Occipital lobe (tissue), 2 donors: Measurements from ENCODE around the gene C1orf105. TPM values are rescaled to one million over a fixed set of nuclear protein-coding genes. Genes with fewer than 3 reads are reported as not detected.

Experiments used
- DNase-seq: peaks from one replicate; lab custom pipeline; 2025; lab: John Stamatoyannopoulos, UW
- total RNA-seq: library from RNA; depleted of rRNA; stranded (reverse); fragments of >200 nt; gene quantifications from one replicate; pipeline ENCODE4 v1.2.3, GENCODE V29; 2014

Gene C1orf105
- total RNA-seq, 1 donor from 2014 or later, result not detected

DNA sequence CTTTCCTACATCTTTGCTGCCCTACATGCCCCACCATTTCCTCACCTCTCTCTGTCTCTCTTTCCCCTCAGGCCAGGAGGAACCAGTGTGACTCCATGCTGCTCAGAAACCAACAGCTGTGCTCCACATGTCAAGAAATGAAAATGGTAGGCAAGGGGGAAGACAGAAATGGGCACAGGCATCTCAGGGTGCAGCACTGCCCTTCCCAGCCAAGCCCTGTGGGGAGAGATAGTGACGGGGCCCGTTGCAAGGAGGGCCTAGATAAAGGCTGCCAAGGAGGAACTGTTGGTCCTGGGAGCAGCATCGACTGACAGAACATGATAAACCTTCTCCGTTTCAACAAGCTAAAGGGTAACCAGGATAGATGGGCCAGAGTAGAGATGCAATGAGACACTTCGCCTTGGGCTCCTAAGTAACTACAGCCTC is 35.9 kb downstream of the C1orf105 start:
- no peak for DNase-seq

DNA sequence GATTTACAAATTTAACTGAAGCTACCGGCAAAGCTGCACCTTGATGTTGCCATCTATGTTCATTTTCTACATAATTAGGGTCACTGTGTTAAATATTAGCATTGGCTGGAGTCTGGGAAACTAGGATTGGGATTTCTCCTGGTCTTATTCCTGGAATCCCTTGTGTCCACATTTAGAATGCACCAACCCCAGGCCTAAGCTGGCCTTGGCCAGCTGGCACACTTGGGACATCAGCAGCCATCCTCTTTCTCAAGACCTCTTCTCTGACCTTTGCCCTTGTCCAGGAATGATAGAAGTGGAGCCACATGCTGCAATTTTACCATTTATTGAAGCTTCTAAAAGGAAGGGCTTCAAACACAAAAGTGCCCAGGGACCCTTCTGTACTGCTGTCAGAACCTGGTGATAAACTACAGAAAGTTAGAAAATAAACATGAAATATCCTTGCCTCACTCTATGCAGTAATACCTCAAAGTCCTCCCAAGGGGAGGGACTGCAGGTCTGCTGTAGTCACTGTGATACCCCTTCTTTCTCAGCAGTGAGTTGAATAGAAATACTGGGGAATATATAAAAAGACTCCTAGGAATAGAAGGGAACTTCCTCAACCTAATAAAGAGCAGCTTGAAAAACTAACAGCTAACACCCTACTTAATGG is 37.1 kb downstream of the C1orf105 start:
- no peak for DNase-seq

DNA sequence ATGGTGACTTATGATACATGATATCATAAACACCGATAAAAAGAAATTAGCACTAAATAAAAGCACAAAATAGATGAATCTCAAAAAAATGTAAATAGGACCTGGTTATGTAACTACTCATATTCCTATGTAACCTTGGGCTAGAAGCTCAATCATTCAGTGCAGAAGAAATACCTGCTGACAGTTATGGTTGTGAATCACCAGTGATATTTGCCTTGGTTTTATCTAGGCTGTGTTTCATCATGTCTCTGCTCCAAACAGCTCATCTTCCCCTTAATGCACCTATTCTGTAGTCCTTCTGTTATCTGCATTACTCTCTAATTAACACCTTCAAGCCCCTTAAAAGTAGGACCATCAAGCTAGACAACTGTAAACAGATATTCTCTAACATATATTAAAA is 39.7 kb downstream of the C1orf105 start:
- DNase-seq, result no peak

DNA sequence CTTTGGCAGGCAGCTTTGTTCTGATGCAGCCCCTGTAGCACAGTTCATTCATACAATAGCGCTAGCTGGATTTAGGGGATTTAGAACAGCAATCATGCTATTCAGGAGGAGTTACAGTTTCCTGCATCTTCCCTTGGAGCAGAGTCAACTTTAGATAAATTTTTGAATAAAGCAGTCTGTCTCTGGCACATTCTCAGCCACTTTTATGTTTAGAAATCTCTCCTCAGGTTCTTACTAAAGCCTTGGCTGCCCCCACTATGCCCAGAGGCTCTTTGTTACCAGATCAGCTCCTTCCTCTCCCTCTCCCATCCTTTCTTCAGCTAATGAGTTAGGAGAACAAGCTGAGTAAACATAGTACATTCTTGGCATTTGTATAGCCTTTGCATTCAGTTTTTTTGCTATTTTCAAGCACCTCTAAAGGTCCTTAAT is 40.4 kb downstream of the C1orf105 start:
- no peak for DNase-seq

DNA sequence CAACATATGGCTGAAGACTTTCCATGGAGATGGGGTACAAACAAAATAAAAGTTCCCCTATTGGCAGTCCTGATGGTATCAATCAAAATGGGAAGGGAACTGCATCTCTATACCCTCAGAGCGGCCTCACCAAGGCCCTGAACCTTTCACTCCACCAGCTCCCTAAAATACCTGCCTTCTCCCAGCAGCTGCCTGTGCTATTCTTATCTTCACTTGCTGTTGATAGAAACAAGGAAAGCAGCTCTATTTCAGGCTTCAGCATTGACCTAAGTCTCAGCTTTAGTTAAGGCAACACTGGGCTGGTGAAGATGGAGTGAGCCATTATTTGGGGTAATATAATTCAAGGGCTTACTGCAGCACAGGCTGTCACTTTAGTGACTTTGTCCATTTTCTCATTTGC is 45.1 kb downstream of the C1orf105 start:
- no peak for DNase-seq

- DNase-seq, result no peak
These were observed 46.4 kb downstream of the C1orf105 start for GRCh38 chr1:172466795-172467407.

- DNase-seq, result no peak
These were observed 47.0 kb downstream of the C1orf105 start for GRCh38 chr1:172467446-172467845.

DNA sequence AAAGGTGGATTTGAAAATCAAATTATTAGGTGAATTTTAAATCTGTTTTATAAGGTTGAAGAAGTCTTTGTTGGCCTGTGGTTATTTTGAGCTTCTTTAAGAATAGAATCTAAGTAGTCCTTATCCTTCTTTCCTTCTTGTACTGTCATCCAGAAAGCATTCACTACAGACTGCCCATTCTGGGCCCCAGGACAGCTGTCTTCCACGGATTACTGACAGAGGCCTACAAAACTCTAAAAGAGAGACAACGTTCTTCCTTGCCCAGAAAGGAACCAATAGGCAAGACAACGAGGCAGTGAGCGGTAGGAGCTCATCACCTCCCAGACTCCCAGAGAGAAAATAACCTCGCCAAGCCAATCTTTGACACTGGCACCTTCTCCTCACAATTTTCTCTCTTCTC is 47.8 kb downstream of the C1orf105 start:
- DNase-seq, result no peak

DNA sequence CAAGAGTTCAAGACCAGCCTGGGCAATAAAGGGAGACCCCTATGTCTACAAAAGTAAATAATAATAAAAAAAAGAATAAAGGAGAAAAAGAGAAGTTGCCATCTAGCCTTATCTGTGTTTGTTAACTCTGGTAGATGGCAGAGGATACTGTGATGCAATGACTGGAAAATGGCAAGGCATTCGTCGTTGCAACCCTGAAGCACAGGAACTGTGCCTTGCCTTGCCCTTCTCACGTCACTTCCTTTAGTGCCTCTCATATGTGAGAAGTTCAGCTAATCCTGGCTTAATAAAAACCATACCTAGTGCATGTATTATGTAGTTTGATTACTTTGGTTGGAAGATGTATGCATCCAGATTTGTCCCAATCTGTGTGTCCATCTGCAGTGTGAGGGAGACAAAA is 49.2 kb downstream of the C1orf105 start:
- DNase-seq, result no peak

- no peak for DNase-seq
These were observed 49.7 kb downstream of the C1orf105 start for GRCh38 chr1:172470149-172470548.

DNA sequence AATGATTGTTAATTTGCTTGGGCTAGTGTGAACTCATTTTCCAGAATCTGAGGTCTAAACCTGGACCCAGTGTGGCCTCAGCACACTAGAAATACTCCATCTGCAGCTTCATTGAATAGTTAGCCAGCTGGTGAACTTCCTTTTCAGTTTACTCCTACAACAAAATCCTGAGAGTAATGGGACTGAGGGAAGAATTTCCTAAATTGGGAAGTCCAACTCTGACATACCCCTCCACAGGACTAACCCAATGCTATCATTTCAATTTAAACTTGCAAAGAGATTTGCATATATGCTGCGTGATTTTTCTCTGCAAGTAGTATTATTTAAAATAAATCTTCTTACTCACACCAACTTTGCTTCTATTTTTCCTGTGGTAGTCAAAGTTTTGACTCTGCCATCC is 51.2 kb downstream of the C1orf105 start:
- no peak for DNase-seq

- no peak for DNase-seq
These were observed 52.0 kb downstream of the C1orf105 start for GRCh38 chr1:172472495-172472894.

- no peak for DNase-seq
These were observed 52.8 kb downstream of the C1orf105 start for GRCh38 chr1:172473302-172473701.

DNA sequence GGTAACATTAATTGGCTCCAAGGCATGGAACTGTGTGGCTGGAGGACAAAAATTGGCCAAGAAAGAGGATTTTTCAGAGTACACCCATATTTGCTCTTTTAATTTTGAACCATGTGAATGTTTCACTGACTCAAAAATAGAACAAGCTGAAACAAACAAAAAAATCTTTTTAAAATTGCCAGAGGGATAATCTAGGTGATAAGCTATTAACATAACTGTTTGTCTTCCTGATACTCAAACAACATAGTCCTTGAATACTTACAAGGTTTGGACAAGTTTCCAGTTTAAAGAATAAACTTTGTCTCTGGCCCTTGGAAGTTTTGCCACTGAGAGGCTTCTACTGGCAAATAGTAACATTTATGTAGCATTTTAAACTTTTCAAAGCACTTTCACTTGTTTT is 53.4 kb downstream of the C1orf105 start:
- no peak for DNase-seq

- DNase-seq, result no peak
These were observed 55.8 kb downstream of the C1orf105 start for GRCh38 chr1:172476218-172476811.

GRCh38 chr1:172477216-172477615 is 56.7 kb downstream of the C1orf105 start:
- DNase-seq, result no peak

DNA sequence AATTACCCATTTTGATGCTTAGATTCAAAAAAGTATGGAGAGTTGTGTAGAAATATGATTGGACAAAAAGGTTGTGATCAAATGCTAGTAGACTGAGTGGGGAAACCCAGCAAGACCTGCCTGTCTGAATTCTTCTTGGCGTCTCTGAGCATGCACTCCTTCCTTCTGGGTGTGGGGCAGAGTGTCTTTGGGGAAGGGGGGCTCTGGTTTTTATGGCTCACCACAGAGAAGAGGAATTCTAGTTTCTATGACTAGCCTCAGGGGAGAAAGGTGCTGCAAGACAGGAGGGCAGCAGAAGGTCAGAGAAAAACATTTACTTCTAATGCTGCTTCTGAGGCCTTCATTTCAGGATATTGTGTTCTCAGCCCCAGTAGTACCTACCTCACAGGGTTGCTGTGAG is 57.3 kb downstream of the C1orf105 start:
- no peak for DNase-seq

GRCh38 chr1:172478485-172478884 is 58.0 kb downstream of the C1orf105 start:
- DNase-seq, result no peak

DNA sequence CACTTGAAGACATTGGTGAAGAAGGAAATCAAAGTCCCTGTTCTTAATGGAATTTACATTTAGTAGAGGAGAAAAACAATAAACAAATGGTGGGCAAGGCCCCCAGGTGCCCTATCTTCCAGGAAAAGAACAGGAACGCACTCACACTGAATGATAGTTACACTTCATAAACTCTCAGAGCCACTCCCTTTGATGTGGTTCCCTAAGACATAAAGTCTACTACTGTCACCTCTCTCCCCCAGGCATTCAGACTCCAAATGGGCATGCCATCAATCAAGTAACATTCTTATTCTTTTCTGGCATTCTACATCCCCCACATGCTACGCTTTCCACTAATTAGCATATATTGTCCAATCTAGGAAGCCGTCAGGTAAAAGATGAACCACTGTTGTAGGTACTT is 59.9 kb downstream of the C1orf105 start:
- DNase-seq, result no peak

- DNase-seq, result no peak
These were observed 61.6 kb downstream of the C1orf105 start for GRCh38 chr1:172482044-172482443.

GRCh38 chr1:172483448-172483847 is 63.0 kb downstream of the C1orf105 start:
- DNase-seq, result no peak

DNA sequence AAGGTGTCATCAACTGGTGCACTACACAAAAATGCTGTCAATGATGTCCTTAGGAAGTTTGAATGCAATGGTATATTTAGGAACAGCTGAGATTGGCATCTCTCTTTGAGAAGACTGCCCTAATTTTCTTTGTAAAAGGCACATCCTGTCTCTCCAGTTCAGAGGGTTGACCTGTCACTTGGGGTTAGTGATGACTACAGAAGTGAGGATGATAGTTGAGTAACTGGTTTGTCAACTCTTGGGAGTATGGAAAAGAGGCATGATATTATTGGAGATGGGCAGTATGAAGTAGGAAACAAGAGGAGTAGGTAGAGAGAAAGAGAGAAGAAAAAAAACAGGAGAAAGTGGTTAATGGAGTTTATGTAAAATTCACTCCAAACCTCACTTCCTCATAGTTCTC is 63.8 kb downstream of the C1orf105 start:
- DNase-seq, result no peak

GRCh38 chr1:172485626-172486025 is 65.1 kb downstream of the C1orf105 start:
- DNase-seq, result no peak
